ENCODE data around the gene WDR90. TPM values are rescaled to one million over a fixed set of nuclear protein-coding genes. Genes with fewer than 3 reads are reported as not detected.

The WDR90 gene
- total and polyA plus RNA-seq, 2 experiments from 2014 or later: 25.9 to 42.2 TPM

DNA sequence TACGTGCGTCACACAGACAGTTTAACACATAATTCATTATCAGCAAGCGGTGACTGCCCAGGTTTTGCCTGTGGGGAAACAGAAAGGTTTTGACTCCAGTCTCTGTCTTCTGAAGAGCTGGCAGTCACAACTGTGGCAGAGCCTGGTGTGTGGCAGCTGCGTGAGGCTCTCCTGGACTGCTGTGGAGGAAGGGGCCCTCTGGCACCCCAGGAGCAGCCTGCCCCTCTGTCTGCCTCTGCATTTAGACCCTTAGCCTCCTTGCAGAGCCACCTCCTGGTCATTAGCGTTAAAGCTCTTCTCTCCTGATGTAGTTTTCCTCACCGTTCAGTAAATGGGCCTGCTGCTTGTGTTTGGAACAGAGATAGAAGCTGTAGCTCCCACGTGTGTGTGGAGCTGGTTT, 48.4 kb upstream of the WDR90 start:
- Histone ChIP-seq H3K36me3 (ENCODE audit: insufficient read depth) (no peaks in the 10 kb centered on the region), H3K9me2 (ENCODE audit: insufficient read depth) (no peaks in the 10 kb centered on the region), H4K20me1 (replicated peaks; ENCODE audit: insufficient read depth) (no peaks in the 10 kb centered on the region; the same call in 1 of the 2 replicates), H2AFZ (no peak overlapping the region), H3K4me2 (no peak overlapping the region), H3K27ac (ENCODE audit: low read depth) (no peak overlapping the region), H3K4me3 (no peak overlapping the region), H3F3A (replicated peaks; ENCODE audit: low read depth) (0 out of 2 replicates have a peak, but pooled peaks cover 3% of the 10 kb centered on the region), H3K4me1 (ENCODE audit: insufficient read depth) (no peaks in the 10 kb centered on the region), H3K79me2 (replicated peaks; ENCODE audit: insufficient read depth) (peaks cover 45% of the 10 kb centered on the region), H3K27me3 (ENCODE audit: insufficient read depth) (no peaks in the 10 kb centered on the region)
- peak; percentile 46 to 68 for TF ChIP-seq CTCF (conservative IDR thresholded peaks at IDR 0.05; ENCODE audit: low read depth in 2 of 2)
- no peak for TF ChIP-seq ZNF462 (CRISPR knock-in tag; IDR thresholded peaks at IDR 0.05)
- TF ChIP-seq EZH2phosphoT487 (IDR thresholded peaks at IDR 0.05; ENCODE audit: unreplicated experiment): no peak
- TF ChIP-seq, protein P1, sequence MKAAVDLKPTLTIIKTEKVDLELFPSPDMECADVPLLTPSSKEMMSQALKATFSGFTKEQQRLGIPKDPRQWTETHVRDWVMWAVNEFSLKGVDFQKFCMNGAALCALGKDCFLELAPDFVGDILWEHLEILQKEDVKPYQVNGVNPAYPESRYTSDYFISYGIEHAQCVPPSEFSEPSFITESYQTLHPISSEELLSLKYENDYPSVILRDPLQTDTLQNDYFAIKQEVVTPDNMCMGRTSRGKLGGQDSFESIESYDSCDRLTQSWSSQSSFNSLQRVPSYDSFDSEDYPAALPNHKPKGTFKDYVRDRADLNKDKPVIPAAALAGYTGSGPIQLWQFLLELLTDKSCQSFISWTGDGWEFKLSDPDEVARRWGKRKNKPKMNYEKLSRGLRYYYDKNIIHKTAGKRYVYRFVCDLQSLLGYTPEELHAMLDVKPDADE (IDR thresholded peaks at IDR 0.05): no peak
- TF ChIP-seq ZNF331 (CRISPR knock-in tag; IDR thresholded peaks at IDR 0.05; ENCODE audit: low read depth): no peak
- Mint-ChIP-seq H3K27me3 (ENCODE audit: insufficient read depth, low read depth, poor library complexity) (peaks cover 18% of the 10 kb centered on the region), H3K4me1 (no peaks in the 10 kb centered on the region; the same call in 2 of the 3 replicates), H3K9me3 (peaks cover 15% of the 10 kb centered on the region), H3K36me3 (ENCODE audit: low read depth) (peaks cover 30% of the 10 kb centered on the region), H3K4me3 (no peak overlapping the region; the same call in 2 of the 3 replicates), H3K27ac (no peak overlapping the region)
- ATAC-seq (peak; percentile 98), DNase-seq (ENCODE audit: low spot score) (peak; percentile 69)
